Smooth muscle cell (in vitro differentiated cells): ENCODE results near the gene C1orf210. TPM values are rescaled to one million over a fixed set of nuclear protein-coding genes. Genes with fewer than 3 reads are reported as not detected.

ENCODE experiments used
- DNase-seq: peaks from one replicate; lab custom pipeline; 2025; ENCODE audit not compliant: unreplicated experiment; lab: John Stamatoyannopoulos, UW
- H2AFZ ChIP-seq: fragments of 200-600 bp; sonication (generic); 2 replicates; pipeline ENCODE4 v1.6.0; 2016; ENCODE audit warnings: antibody characterized with exemption, low read depth, mild to moderate bottlenecking
- H3F3A ChIP-seq: fragments of 200-600 bp; sonication (generic); 2 replicates; pipeline ENCODE4 v1.6.0; 2017; ENCODE audit warnings: antibody characterized with exemption, low read depth
- H3K27ac ChIP-seq: fragments of 200-600 bp; sonication (generic); 2 replicates; pipeline ENCODE4 v1.5.1; 2016; ENCODE audit warnings: low read depth, mild to moderate bottlenecking
- H3K27me3 ChIP-seq: fragments of 200-600 bp; sonication (generic); 2 replicates; pipeline ENCODE4 v1.6.1; 2016; ENCODE audit warnings: low read depth, mild to moderate bottlenecking
- H3K36me3 ChIP-seq: fragments of 200-600 bp; sonication (generic); 2 replicates; pipeline ENCODE4 v1.5.1; 2016; ENCODE audit warnings: low read depth
- H3K4me1 ChIP-seq: fragments of 200-600 bp; sonication (generic); 2 replicates; pipeline ENCODE4 v1.5.1; 2016; ENCODE audit warnings: low read depth
- H3K4me2 ChIP-seq: fragments of 200-600 bp; sonication (generic); 2 replicates; pipeline ENCODE4 v1.6.0; 2016; ENCODE audit warnings: mild to moderate bottlenecking
- H3K4me3 ChIP-seq: fragments of 200-600 bp; sonication (generic); 2 replicates; pipeline ENCODE4 v1.5.1; 2016; ENCODE audit warnings: mild to moderate bottlenecking
- H3K79me2 ChIP-seq: fragments of 200-600 bp; sonication (generic); 2 replicates; pipeline ENCODE4 v1.6.0; 2016; ENCODE audit warnings: low read depth, mild to moderate bottlenecking
- H3K9ac ChIP-seq: fragments of 200-600 bp; sonication (generic); 2 replicates; pipeline ENCODE4 v1.6.0; 2016; ENCODE audit warnings: low read depth
- H3K9me3 ChIP-seq: fragments of 200-600 bp; sonication (generic); replicated peaks from 2 replicates; pipeline ENCODE4 v1.5.1; 2016; ENCODE audit warnings: low read depth
- H4K20me1 ChIP-seq: fragments of 200-600 bp; sonication (generic); 2 replicates; pipeline ENCODE4 v1.6.0; 2016; ENCODE audit warnings: low read depth
- CTCF ChIP-seq: fragments of 200-600 bp; sonication (generic); IDR thresholded peaks from 2 replicates; pipeline ENCODE4 v1.5.1; 2017; ENCODE audit warnings: borderline replicate concordance, mild to moderate bottlenecking, antibody characterized with exemption; ENCODE audit not compliant: insufficient read depth, poor library complexity, severe bottlenecking
- WGBS: methylation state at CpG from one replicate; pipeline ENCODE4 v1.1.7; 2016; ENCODE audit warnings: low lambda C conversion rate; 5-methylcytosine and 5-hydroxymethylcytosine counted together
- polyA plus RNA-seq: library from polyadenylated mRNA; unstranded; fragments of >200 nt; fragmentation: Nextera tagmentation; extraction: Ambion mirVana; gene quantifications from 2 replicates; pipeline ENCODE4 v1.2.1, GENCODE V29; 2016
- total RNA-seq: library from RNA; depleted of rRNA; stranded (reverse); fragments of >200 nt; gene quantifications from 2 replicates; pipeline ENCODE4 v1.2.3, GENCODE V29; 2014

C1orf210 gene
- 0.81 and 1.2 TPM in 2 replicates for total RNA-seq
- 0.72 and 4.1 TPM in 2 replicates for polyA plus RNA-seq

- no peaks in the 10 kb centered on the region for H4K20me1 ChIP-seq
- H3K27ac ChIP-seq = no peak within 1 kb of the TSS
- H3K9ac ChIP-seq = no peak within 1 kb of the TSS
- no peaks in the 10 kb centered on the region for H3K36me3 ChIP-seq
- no peak for DNase-seq
- H2AFZ ChIP-seq = no peak within 1 kb of the TSS
- peak; percentile 20 for TF ChIP-seq CTCF
- H3K27me3 ChIP-seq = no peaks in the 10 kb centered on the region
- H3K4me1 ChIP-seq = no peaks in the 10 kb centered on the region
- H3K9me3 ChIP-seq = no peaks in the 10 kb centered on the region
- H3K4me3 ChIP-seq = peak within 1 kb of the TSS; percentile 48
- H3K79me2 ChIP-seq = no peaks in the 10 kb centered on the region
- H3F3A ChIP-seq = no peaks in the 10 kb centered on the region
- WGBS = 28% methylated on average over 19 of the region's 19 CpGs
- peak within 1 kb of the TSS; percentile 58 for H3K4me2 ChIP-seq
Measured at GRCh38 chr1:43285269-43285990, at the start of gene C1orf210. Gene C1orf210 (minus strand): TSS chr1:43285581. CDS start chr1:43283270, 2,311 bp downstream.

- no peak for TF ChIP-seq CTCF
- Histone ChIP-seq H3K79me2 (no peaks in the 10 kb centered on the region), H4K20me1 (no peaks in the 10 kb centered on the region), H3K4me2 (no peak overlapping the region), H3K9me3 (no peaks in the 10 kb centered on the region), H3K36me3 (no peaks in the 10 kb centered on the region), H3K4me1 (peaks cover 8% of the 10 kb centered on the region), H3K27me3 (no peaks in the 10 kb centered on the region), H2AFZ (no peak overlapping the region), H3F3A (no peaks in the 10 kb centered on the region), H3K27ac (no peak overlapping the region), H3K4me3 (no peak overlapping the region), H3K9ac (no peak overlapping the region)
- no peak for DNase-seq
- WGBS = 75% methylated on average over 7 of the region's 7 CpGs
Measured at GRCh38 chr1:43334453-43335205, 49.2 kb upstream of the C1orf210 start.

- no peak overlapping the region for H2AFZ ChIP-seq
- TF ChIP-seq CTCF = no peak
- H3K4me3 ChIP-seq = no peak overlapping the region
- H3K9ac ChIP-seq = no peak overlapping the region
- H3K79me2 ChIP-seq = no peaks in the 10 kb centered on the region
- DNase-seq = no peak
- H3K9me3 ChIP-seq = no peaks in the 10 kb centered on the region
- no peaks in the 10 kb centered on the region for H3F3A ChIP-seq
- H3K27me3 ChIP-seq = no peaks in the 10 kb centered on the region
- H3K27ac ChIP-seq = no peak overlapping the region
- whole genome bisulfite sequencing = 93% methylated on average over 5 of the region's 5 CpGs
- no peak overlapping the region for H3K4me2 ChIP-seq
- H3K4me1 ChIP-seq = peaks cover 8% of the 10 kb centered on the region
- H3K36me3 ChIP-seq = no peaks in the 10 kb centered on the region
- no peaks in the 10 kb centered on the region for H4K20me1 ChIP-seq
Measured at GRCh38 chr1:43331688-43332087, 46.3 kb upstream of the C1orf210 start.
